ENCODE data around the gene ZNF215.
"Not testable (repeated sequence)": the region's sequence is repeated elsewhere in the genome, so short reads cannot be mapped to it uniquely, and the experiment has no call there.

DNA sequence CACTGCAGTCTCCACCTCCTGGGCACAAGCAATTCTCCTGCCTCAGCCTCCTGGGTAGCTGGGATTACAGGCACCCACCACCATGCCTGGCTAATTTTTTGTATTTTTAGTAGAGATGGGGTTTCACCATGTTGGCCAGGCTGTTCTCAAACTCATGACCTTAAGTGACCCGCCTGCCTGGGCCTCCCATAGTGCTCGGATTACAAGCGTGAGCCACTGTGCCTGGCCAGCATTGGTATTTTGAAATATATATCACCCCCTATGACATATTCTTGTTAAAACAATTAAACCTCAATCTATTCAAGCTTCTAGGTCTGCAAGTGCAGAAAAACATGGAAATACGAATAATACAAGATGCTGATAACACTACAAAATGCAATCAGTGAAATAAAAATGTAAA, 43.6 kb downstream of the ZNF215 start:
- TF ChIP-seq, protein P1, sequence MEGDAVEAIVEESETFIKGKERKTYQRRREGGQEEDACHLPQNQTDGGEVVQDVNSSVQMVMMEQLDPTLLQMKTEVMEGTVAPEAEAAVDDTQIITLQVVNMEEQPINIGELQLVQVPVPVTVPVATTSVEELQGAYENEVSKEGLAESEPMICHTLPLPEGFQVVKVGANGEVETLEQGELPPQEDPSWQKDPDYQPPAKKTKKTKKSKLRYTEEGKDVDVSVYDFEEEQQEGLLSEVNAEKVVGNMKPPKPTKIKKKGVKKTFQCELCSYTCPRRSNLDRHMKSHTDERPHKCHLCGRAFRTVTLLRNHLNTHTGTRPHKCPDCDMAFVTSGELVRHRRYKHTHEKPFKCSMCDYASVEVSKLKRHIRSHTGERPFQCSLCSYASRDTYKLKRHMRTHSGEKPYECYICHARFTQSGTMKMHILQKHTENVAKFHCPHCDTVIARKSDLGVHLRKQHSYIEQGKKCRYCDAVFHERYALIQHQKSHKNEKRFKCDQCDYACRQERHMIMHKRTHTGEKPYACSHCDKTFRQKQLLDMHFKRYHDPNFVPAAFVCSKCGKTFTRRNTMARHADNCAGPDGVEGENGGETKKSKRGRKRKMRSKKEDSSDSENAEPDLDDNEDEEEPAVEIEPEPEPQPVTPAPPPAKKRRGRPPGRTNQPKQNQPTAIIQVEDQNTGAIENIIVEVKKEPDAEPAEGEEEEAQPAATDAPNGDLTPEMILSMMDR (IDR thresholded peaks at IDR 0.05), result not testable (repeated sequence)
- not testable (repeated sequence) for TF ChIP-seq POLR2A (IDR thresholded peaks at IDR 0.05)
